Esophagus squamous epithelium (tissue), 4 donors: ENCODE results near the gene EGR1.

Experiments
- CTCF ChIP-seq, 6 experiments: fragments of 450-650 bp in 4 of 6; fragments of 200-600 bp in 2 of 6; sonication (generic) in 2 of 6; IDR thresholded peaks; one replicate each; pipeline ENCODE4 v1.5.1; 2016 to 2019; ENCODE audit warnings: antibody characterized with exemption in 6 of 6, mild to moderate bottlenecking in 4 of 6, moderate library complexity in 4 of 6
- POLR2A ChIP-seq, 4 donors: fragments of 450-650 bp; IDR thresholded peaks; one replicate each; pipeline ENCODE4 v1.6.1; 2017; ENCODE audit warnings: antibody characterized with exemption in 4 of 4, mild to moderate bottlenecking in 4 of 4, moderate library complexity in 3 of 4

- no peak for TF ChIP-seq CTCF (IDR thresholded peaks at IDR 0.05)
- no peak for TF ChIP-seq POLR2A (IDR thresholded peaks at IDR 0.05)
Observed at GRCh38 chr5:138506370-138507306, 41.4 kb downstream of the EGR1 start.
